Body of pancreas (tissue), 4 donors: ENCODE data around the gene ZDHHC1.

Experiments used
- POLR2A ChIP-seq, 3 donors: fragments of 450-650 bp; IDR thresholded peaks; one replicate each; pipeline ENCODE4 v1.6.1; 2016; ENCODE audit warnings: antibody characterized with exemption in 3 of 3, mild to moderate bottlenecking in 2 of 3
- TF ChIP-seq, protein P1 (sequence below), 7 experiments: fragments of 450-650 bp in 4 of 7; fragments of 200-600 bp in 3 of 7; sonication (generic) in 3 of 7; IDR thresholded peaks; one replicate each; pipeline ENCODE4 v1.5.1; 2016 to 2019; ENCODE audit warnings: antibody characterized with exemption in 7 of 7

GRCh38 chr16:67388191-67388590 lies 28.1 kb downstream of the ZDHHC1 start:
- TF ChIP-seq, protein P1, sequence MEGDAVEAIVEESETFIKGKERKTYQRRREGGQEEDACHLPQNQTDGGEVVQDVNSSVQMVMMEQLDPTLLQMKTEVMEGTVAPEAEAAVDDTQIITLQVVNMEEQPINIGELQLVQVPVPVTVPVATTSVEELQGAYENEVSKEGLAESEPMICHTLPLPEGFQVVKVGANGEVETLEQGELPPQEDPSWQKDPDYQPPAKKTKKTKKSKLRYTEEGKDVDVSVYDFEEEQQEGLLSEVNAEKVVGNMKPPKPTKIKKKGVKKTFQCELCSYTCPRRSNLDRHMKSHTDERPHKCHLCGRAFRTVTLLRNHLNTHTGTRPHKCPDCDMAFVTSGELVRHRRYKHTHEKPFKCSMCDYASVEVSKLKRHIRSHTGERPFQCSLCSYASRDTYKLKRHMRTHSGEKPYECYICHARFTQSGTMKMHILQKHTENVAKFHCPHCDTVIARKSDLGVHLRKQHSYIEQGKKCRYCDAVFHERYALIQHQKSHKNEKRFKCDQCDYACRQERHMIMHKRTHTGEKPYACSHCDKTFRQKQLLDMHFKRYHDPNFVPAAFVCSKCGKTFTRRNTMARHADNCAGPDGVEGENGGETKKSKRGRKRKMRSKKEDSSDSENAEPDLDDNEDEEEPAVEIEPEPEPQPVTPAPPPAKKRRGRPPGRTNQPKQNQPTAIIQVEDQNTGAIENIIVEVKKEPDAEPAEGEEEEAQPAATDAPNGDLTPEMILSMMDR (IDR thresholded peaks at IDR 0.05): no peak
- no peak for TF ChIP-seq POLR2A (IDR thresholded peaks at IDR 0.05)
